Astrocyte (in vitro differentiated cells and primary cell): ENCODE data around the gene PCK1.

Experiments used
- CTCF ChIP-seq: IDR thresholded peaks from 2 replicates; pipeline ENCODE4 v1.5.1; 2011; ENCODE audit warnings: low read depth, mild to moderate bottlenecking, inconsistent platforms, low read length, moderate library complexity; ENCODE audit not compliant: insufficient read depth
- EZH2 ChIP-seq: IDR thresholded peaks from 2 replicates; pipeline ENCODE4 v1.6.1; 2012; ENCODE audit warnings: mild to moderate bottlenecking, low read length, inconsistent platforms; ENCODE audit not compliant: insufficient read depth

GRCh38 chr20:57596358-57596757 is 35.4 kb downstream of the PCK1 start:
- TF ChIP-seq EZH2: no peak
- no peak for TF ChIP-seq CTCF
